Right kidney (tissue), 1 donor: ENCODE data around the gene TTC39C.
"Not testable (repeated sequence)": the region's sequence is repeated elsewhere in the genome, so short reads cannot be mapped to it uniquely, and the experiment has no call there.

Source experiments
- DNase-seq: peaks from one replicate; pipeline ENCODE4 v3.0.0-alpha.2; 2016

TTC39C gene

GRCh38 chr18:24015639-24016631 is 1.4 kb downstream of the TTC39C start:
- peak; percentile 29 for DNase-seq

GRCh38 chr18:24016643-24017042 is 2.1 kb downstream of the TTC39C start:
- DNase-seq, result no peak

- DNase-seq, result no peak
Measured at GRCh38 chr18:24018299-24018886, 3.8 kb downstream of the TTC39C start.

GRCh38 chr18:24019641-24020331 is 5.2 kb downstream of the TTC39C start:
- DNase-seq, result no peak

GRCh38 chr18:24021505-24021904 is 7.0 kb downstream of the TTC39C start:
- no peak for DNase-seq

- no peak for DNase-seq
Measured at GRCh38 chr18:24022161-24022560, 7.6 kb downstream of the TTC39C start.

GRCh38 chr18:24023185-24023814 is 8.7 kb downstream of the TTC39C start:
- no peak for DNase-seq

- no peak for DNase-seq
Measured at GRCh38 chr18:24024425-24024824, 9.9 kb downstream of the TTC39C start.

GRCh38 chr18:24026457-24026856 is 11.9 kb downstream of the TTC39C start:
- DNase-seq, result no peak

- DNase-seq, result no peak
Measured at GRCh38 chr18:24027156-24027827, 12.7 kb downstream of the TTC39C start.

GRCh38 chr18:24028946-24029345 is 14.4 kb downstream of the TTC39C start:
- DNase-seq, result not testable (repeated sequence)

GRCh38 chr18:24031318-24031717 is 16.8 kb downstream of the TTC39C start:
- DNase-seq, result no peak

GRCh38 chr18:24031916-24032315 is 17.4 kb downstream of the TTC39C start:
- DNase-seq, result no peak

- no peak for DNase-seq
Measured at GRCh38 chr18:24033641-24034412, 19.3 kb downstream of the TTC39C start.

GRCh38 chr18:24035316-24035715 is 20.8 kb downstream of the TTC39C start:
- no peak for DNase-seq

- no peak for DNase-seq
Measured at GRCh38 chr18:24039671-24040070, 25.1 kb downstream of the TTC39C start.

GRCh38 chr18:24041691-24042090 is 27.1 kb downstream of the TTC39C start:
- no peak for DNase-seq

- no peak for DNase-seq
Measured at GRCh38 chr18:24043403-24043802, 28.8 kb downstream of the TTC39C start.

GRCh38 chr18:24048261-24048660 is 33.7 kb downstream of the TTC39C start:
- no peak for DNase-seq

- no peak for DNase-seq
Measured at GRCh38 chr18:24049142-24049541, 34.6 kb downstream of the TTC39C start.
